ENCODE measurements around the gene MME. TPM values are rescaled to one million over a fixed set of nuclear protein-coding genes. Genes with fewer than 3 reads are reported as not detected.
A peak's percentile ranks its signal among the peaks of the same experiment; 100 is the strongest.

MME gene
- total RNA-seq, 1 donor from 2014 or later: 111 TPM

GRCh38 chr3:155232605-155233004, 152.5 kb downstream of the MME start:
- peak; percentile 54 for DNase-seq (ENCODE audit: low spot score)

- DNase-seq (ENCODE audit: low spot score): peak; percentile 17
These were observed 153.1 kb downstream of the MME start for GRCh38 chr3:155233213-155233612.

Other genes with a start within 250 kb of the MME start
- gene STRIT1, start 213.4 kb downstream of the MME start, total RNA-seq: 0.72 TPM